Measurements from ENCODE around the gene GID8. TPM values are rescaled to one million over a fixed set of nuclear protein-coding genes. Genes with fewer than 3 reads are reported as not detected.

Gene GID8
- total RNA-seq, 4 donors from 2014 or later: 30.4 to 57.0 (median 45.1) TPM

DNA sequence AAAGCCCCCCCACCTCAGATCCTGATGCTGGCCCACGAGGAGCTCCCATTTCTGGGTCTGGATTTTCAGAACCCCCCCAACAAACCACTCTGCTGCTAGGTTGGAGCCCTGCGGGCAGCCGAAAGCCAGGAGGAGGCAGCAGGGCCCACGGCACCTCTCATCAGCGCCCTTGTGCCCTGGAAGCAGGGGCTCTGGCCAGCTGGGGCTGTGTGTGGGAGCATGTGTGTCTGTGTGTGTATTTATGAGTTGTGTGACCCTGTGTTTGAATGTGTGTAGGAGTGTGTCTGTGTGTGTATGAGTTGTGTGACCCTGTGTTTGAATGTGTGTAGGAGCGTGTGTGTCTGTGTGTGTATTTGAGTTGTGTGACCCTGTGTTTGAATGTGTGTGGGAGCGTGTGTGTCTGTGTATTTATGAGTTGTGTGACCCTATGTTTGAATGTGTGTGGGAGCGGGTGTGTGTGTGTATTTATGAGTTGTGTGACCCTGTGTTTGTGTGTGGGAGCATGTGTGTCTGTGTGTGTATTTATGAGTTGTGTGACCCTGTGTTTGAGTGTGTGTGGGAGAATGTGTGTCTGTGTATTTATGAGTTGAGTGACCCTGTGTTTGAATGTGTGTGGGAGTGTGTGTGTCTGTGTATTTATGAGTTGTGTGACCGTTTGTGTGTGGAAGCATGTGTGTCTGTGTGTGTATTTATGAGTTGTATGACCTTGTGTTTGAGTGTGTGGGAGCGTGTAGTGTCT, 33.4 kb downstream of the GID8 start:
- Histone ChIP-seq H3K4me3 (no peak overlapping the region), H3K27ac (no peak overlapping the region), H3K9me3 (no peaks in the 10 kb centered on the region), H3K27me3 (peaks cover 54% of the 10 kb centered on the region), H3K36me3 (no peaks in the 10 kb centered on the region), H3K4me1 (peaks cover 10% of the 10 kb centered on the region)
- TF ChIP-seq POLR2A (IDR thresholded peaks at IDR 0.05): no peak
- DNase-seq (ENCODE audit: low spot score in 2 of 2): no peak
- 72% methylated on average over 6 of the region's 10 CpGs for WGBS

DNA sequence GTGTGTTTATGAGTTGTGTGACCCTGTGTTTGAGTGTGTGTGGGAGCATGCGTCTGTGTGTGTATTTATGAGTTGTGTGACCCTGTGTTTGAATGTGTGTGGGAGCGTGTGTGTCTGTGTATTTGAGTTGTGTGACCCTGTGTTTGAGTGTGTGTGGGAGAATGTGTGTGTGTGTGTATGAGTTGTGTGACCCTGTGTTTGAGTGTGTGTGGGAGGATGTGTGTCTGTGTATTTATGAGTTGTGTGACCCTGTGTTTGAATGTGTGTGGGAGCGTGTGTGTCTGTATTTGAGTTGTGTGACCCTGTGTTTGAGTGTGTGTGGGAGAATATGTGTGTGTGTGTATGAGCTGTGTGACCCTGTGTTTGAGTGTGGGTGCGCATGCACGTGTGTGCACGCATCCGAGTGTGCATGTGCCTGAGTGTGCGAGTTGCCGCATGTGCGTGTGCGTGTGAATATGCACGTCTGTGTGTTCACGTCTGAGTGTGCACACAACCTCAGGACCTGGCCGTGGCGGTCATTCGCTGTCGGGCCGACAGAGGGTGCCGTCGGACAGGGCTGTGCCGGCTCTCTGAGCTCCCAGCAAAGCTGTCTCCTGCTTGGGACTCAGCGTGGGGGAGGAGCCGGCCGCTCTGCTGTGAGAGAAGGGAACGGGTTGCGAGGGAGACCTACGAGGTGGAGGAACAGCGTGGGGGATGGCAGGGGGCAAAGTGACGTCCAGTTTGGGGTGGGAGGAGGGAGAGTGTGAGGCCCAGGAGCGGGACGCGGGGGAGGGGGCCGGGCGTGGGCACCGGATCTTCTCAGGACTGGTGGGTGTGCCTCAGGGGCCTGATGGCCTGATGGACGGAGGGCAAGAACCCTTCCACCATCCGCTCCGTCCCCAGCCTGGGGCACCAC, 34.2 kb downstream of the GID8 start:
- peak; percentile 88 to 93 for DNase-seq (ENCODE audit: low spot score in 2 of 2)
- H3K4me3 ChIP-seq: peak overlapping the region; percentile 10
- H3K36me3 ChIP-seq: no peaks in the 10 kb centered on the region
- no peaks in the 10 kb centered on the region for H3K9me3 ChIP-seq
- H3K4me1 ChIP-seq: peaks cover 10% of the 10 kb centered on the region
- peaks cover 62% of the 10 kb centered on the region for H3K27me3 ChIP-seq
- 7% methylated on average over 20 of the region's 38 CpGs for WGBS
- TF ChIP-seq POLR2AphosphoS5 (IDR thresholded peaks at IDR 0.05) (no peak), EP300 (IDR thresholded peaks at IDR 0.05) (no peak), POLR2A (IDR thresholded peaks at IDR 0.05) (no peak)
- TF ChIP-seq, protein P1, sequence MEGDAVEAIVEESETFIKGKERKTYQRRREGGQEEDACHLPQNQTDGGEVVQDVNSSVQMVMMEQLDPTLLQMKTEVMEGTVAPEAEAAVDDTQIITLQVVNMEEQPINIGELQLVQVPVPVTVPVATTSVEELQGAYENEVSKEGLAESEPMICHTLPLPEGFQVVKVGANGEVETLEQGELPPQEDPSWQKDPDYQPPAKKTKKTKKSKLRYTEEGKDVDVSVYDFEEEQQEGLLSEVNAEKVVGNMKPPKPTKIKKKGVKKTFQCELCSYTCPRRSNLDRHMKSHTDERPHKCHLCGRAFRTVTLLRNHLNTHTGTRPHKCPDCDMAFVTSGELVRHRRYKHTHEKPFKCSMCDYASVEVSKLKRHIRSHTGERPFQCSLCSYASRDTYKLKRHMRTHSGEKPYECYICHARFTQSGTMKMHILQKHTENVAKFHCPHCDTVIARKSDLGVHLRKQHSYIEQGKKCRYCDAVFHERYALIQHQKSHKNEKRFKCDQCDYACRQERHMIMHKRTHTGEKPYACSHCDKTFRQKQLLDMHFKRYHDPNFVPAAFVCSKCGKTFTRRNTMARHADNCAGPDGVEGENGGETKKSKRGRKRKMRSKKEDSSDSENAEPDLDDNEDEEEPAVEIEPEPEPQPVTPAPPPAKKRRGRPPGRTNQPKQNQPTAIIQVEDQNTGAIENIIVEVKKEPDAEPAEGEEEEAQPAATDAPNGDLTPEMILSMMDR (IDR thresholded peaks at IDR 0.05): peak; percentile 85 to 92
- H3K27ac ChIP-seq: no peak overlapping the region

DNA sequence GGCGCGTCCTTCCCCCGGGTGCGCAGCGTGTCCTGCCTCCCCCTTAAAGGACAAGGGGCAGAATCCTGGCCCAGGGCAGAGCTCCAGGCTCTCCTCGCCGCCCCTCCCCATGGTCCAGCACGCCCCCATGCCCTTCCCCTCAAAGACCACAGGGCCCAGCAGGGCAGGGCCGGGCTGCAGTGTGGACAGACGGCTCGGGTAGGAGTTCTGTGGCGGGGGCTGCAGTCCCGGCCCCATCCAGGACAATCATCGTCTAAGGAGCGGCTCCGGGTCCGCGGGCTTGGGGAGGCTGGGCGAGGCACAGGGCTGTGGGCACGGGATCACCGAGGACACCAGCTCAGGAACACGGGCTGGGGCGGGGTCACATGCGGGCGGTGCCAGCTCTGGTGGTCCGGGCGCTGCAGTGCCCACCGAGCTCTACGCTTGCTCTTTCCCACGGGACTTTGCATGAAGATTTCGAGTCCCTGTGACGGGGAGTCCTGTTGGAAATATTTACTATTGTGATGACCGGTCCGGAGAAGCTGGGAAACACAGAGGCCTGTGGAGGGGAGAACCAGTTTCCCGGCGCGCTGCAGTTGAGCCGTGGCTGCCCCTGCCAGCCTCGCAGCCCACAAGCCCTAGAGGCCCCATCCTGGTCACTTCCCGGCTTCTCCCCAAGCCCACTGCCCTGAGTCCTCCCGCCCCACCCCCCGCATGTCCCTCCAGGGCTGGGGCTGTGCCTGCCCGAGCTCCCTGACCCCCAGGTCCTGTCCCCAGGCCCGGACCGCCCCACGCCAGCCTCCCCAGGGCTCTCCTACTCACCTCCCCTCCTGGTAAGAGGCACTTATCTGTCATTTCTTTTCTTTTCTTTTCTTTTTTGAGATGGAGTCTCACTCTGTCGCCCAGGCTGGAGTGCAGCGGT, 35.1 kb downstream of the GID8 start:
- H3K27me3 ChIP-seq: peaks cover 71% of the 10 kb centered on the region
- WGBS: 32% methylated on average over 7 of the region's 48 CpGs
- no peaks in the 10 kb centered on the region for H3K36me3 ChIP-seq
- TF ChIP-seq EP300 (IDR thresholded peaks at IDR 0.05): no peak
- no peak for TF ChIP-seq POLR2AphosphoS5 (IDR thresholded peaks at IDR 0.05)
- TF ChIP-seq, protein P1 (IDR thresholded peaks at IDR 0.05): no peak
- no peak for TF ChIP-seq POLR2A (IDR thresholded peaks at IDR 0.05)
- H3K4me3 ChIP-seq: peak overlapping the region; percentile 10
- no peaks in the 10 kb centered on the region for H3K9me3 ChIP-seq
- DNase-seq (ENCODE audit: low spot score in 2 of 2): no peak
- H3K27ac ChIP-seq: no peak overlapping the region
- peaks cover 10% of the 10 kb centered on the region for H3K4me1 ChIP-seq

DNA sequence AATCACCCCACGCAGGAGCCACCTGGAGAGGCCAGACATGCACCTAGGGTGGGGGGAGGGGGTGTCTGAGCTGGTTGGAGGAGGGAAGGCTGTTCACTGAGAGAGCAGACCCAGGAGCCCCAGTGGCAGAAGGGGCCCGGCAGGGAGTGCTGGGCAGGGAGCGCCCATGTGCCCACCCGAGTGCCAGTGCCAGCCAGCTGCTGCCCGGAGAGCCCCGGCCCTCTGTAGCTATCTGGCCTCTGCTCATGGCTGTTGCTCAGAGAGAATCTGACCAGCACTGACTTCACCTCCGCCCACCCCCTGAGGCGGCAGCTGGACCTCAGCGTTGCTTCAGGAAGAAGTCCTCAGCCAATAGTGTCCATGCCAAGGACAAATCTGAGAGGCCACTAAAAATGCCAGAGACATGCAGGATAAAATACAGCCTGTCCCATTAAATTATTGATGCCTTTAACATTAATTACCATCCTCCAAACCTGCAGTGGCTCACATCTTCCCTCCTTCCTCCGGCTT, 37.4 kb downstream of the GID8 start:
- H3K4me3 ChIP-seq: no peak overlapping the region
- H3K27ac ChIP-seq: no peak overlapping the region
- no peaks in the 10 kb centered on the region for H3K36me3 ChIP-seq
- TF ChIP-seq POLR2AphosphoS5 (IDR thresholded peaks at IDR 0.05) (no peak), POLR2A (IDR thresholded peaks at IDR 0.05) (no peak), EP300 (IDR thresholded peaks at IDR 0.05) (no peak)
- TF ChIP-seq, protein P1 (IDR thresholded peaks at IDR 0.05): no peak
- H3K27me3 ChIP-seq: peaks cover 89% of the 10 kb centered on the region
- H3K9me3 ChIP-seq: no peaks in the 10 kb centered on the region
- WGBS: 68% methylated on average over 5 of the region's 10 CpGs
- no peak for DNase-seq (ENCODE audit: low spot score in 2 of 2)
- peaks cover 14% of the 10 kb centered on the region for H3K4me1 ChIP-seq

DNA sequence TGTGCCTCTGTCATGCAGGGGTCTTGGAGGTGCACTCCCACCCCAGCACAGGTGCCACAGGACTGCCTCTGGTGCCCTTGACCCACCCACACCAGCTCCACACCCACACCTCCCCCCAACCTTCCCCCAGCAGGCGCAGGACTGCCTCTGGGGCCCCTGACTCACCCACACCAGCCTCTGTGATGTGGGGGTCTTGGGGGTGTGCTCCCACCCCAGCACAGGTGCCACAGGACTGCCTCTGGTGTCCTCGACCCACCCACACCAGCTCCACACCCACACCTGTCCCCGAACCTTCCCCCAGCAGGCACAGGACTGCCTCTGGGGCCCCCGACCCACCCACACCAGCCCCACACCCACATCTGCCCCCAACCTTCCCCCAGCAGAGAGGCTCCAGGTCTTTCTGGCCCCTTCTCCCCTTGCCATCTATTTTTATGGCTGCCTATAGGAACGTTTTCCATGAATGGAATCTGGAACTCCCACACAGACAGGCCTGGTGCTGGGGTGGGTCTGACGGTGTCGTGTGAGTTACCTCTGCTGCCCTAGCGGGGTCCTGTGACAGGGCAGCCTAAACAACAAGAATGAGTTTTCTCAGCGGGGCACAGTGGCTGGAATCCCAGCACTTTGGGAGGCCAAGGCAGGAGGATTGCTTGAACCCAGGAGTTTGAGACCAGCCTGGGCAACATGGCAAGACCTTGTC, 38.0 kb downstream of the GID8 start:
- DNase-seq (ENCODE audit: low spot score in 2 of 2): no peak
- H3K9me3 ChIP-seq: no peaks in the 10 kb centered on the region
- H3K27me3 ChIP-seq: peaks cover 89% of the 10 kb centered on the region
- WGBS: 57% methylated on average over 8 of the region's 9 CpGs
- TF ChIP-seq EP300 (IDR thresholded peaks at IDR 0.05) (no peak), POLR2AphosphoS5 (IDR thresholded peaks at IDR 0.05) (no peak), POLR2A (IDR thresholded peaks at IDR 0.05) (no peak)
- TF ChIP-seq, protein P1 (IDR thresholded peaks at IDR 0.05): no peak
- no peak overlapping the region for H3K4me3 ChIP-seq
- no peak overlapping the region for H3K27ac ChIP-seq
- H3K36me3 ChIP-seq: no peaks in the 10 kb centered on the region
- peaks cover 19% of the 10 kb centered on the region for H3K4me1 ChIP-seq
